ENCODE data around the gene UGT3A2. TPM values are rescaled to one million over a fixed set of nuclear protein-coding genes. Genes with fewer than 3 reads are reported as not detected.

The UGT3A2 gene
- total RNA-seq, 1 donor from 2014 or later, result not detected

- DNase-seq (ENCODE audit: low spot score), result no peak
These were observed 59.3 kb downstream of the UGT3A2 start for GRCh38 chr5:36007366-36007765.

GRCh38 chr5:36006163-36006562 lies 60.5 kb downstream of the UGT3A2 start:
- no peak for DNase-seq (ENCODE audit: low spot score)

GRCh38 chr5:36001032-36001431 lies 65.7 kb downstream of the UGT3A2 start:
- no peak for DNase-seq (ENCODE audit: low spot score)

GRCh38 chr5:35999547-35999946 lies 67.1 kb downstream of the UGT3A2 start:
- DNase-seq (ENCODE audit: low spot score), result no peak

GRCh38 chr5:35996076-35996475 lies 70.6 kb downstream of the UGT3A2 start:
- no peak for DNase-seq (ENCODE audit: low spot score)

GRCh38 chr5:35990941-35991611 lies 75.6 kb downstream of the UGT3A2 start, which contains the start of gene UGT3A1:
Gene UGT3A1 (minus strand): TSS chr5:35991390. CDS start chr5:35991240, 150 bp downstream.
- no peak for DNase-seq (ENCODE audit: low spot score)

GRCh38 chr5:35990520-35990919 lies 76.2 kb downstream of the UGT3A2 start:
- no peak for DNase-seq (ENCODE audit: low spot score)

GRCh38 chr5:35988529-35988928 lies 78.2 kb downstream of the UGT3A2 start:
- no peak for DNase-seq (ENCODE audit: low spot score)

GRCh38 chr5:35987776-35988175 lies 78.9 kb downstream of the UGT3A2 start:
- DNase-seq (ENCODE audit: low spot score), result no peak

Other genes with a start within 250 kb of the UGT3A2 start
- gene IL7R, start 210.0 kb downstream of the UGT3A2 start, total RNA-seq, result 34.0 TPM
- gene CAPSL, start 128.3 kb downstream of the UGT3A2 start, total RNA-seq, result not detected
- gene UGT3A1, start 75.5 kb downstream of the UGT3A2 start, total RNA-seq, result not detected
- gene LMBRD2, start 85.0 kb upstream of the UGT3A2 start, total RNA-seq, result 13.9 TPM
- gene SKP2, start 85.2 kb upstream of the UGT3A2 start, total RNA-seq, result 16.8 TPM
- gene NADK2, start 175.0 kb upstream of the UGT3A2 start, total RNA-seq, result 36.8 TPM
- 3.9 TPM for gene RANBP3L, start 235.0 kb upstream of the UGT3A2 start, total RNA-seq

Data from mucosa of gallbladder (tissue), 1 donor.